ENCODE results near the gene CERS6. TPM values are rescaled to one million over a fixed set of nuclear protein-coding genes. Genes with fewer than 3 reads are reported as not detected.
"Not testable (repeated sequence)": the region's sequence is repeated elsewhere in the genome, so short reads cannot be mapped to it uniquely, and the experiment has no call there.

The CERS6 gene
- total RNA-seq, 1 donor, result 23.9 TPM

- Histone ChIP-seq H4K20me1 (ENCODE audit: insufficient read depth, low read length) (no peaks in the 10 kb centered on the region), H3K4me1 (ENCODE audit: insufficient read depth, low read length) (no peaks in the 10 kb centered on the region), H3K4me2 (ENCODE audit: insufficient read depth, low read length) (no peak overlapping the region), H3K79me2 (ENCODE audit: insufficient read depth, low read length) (no peaks in the 10 kb centered on the region), H2AFZ (ENCODE audit: low read length) (no peak overlapping the region), H3K9me3 (ENCODE audit: low read depth, low read length) (no peaks in the 10 kb centered on the region), H3K27me3 (ENCODE audit: insufficient read depth, low read length) (no peaks in the 10 kb centered on the region), H3K36me3 (ENCODE audit: insufficient read depth, low read length) (no peaks in the 10 kb centered on the region), H3K27ac (ENCODE audit: low read depth, low read length) (no peak overlapping the region), H3K4me3 (ENCODE audit: insufficient read depth, low read length) (no peak overlapping the region)
- no peak for TF ChIP-seq CTCF (IDR thresholded peaks at IDR 0.05; ENCODE audit: extremely low read depth, low read depth, low read length)
- DNase-seq (ENCODE audit: insufficient read length, low spot score, missing footprints), result no peak
Measured at GRCh38 chr2:168790226-168790902, 334.3 kb downstream of the CERS6 start.

GRCh38 chr2:168791140-168791539 lies 335.1 kb downstream of the CERS6 start:
- not testable (repeated sequence) for H4K20me1 ChIP-seq (ENCODE audit: insufficient read depth, low read length); H3K27me3 ChIP-seq (ENCODE audit: insufficient read depth, low read length); H3K4me1 ChIP-seq (ENCODE audit: insufficient read depth, low read length); H3K79me2 ChIP-seq (ENCODE audit: insufficient read depth, low read length); H3K4me2 ChIP-seq (ENCODE audit: insufficient read depth, low read length); H3K4me3 ChIP-seq (ENCODE audit: insufficient read depth, low read length); H3K36me3 ChIP-seq (ENCODE audit: insufficient read depth, low read length); H2AFZ ChIP-seq (ENCODE audit: low read length); DNase-seq (ENCODE audit: insufficient read length, low spot score, missing footprints); H3K9me3 ChIP-seq (ENCODE audit: low read depth, low read length); H3K27ac ChIP-seq (ENCODE audit: low read depth, low read length)

GRCh38 chr2:168793596-168793995 lies 337.5 kb downstream of the CERS6 start:
- TF ChIP-seq CTCF (IDR thresholded peaks at IDR 0.05; ENCODE audit: extremely low read depth, low read depth, low read length), result no peak
- Histone ChIP-seq H3K9me3 (ENCODE audit: low read depth, low read length) (no peaks in the 10 kb centered on the region), H3K79me2 (ENCODE audit: insufficient read depth, low read length) (no peaks in the 10 kb centered on the region), H4K20me1 (ENCODE audit: insufficient read depth, low read length) (no peaks in the 10 kb centered on the region), H3K36me3 (ENCODE audit: insufficient read depth, low read length) (no peaks in the 10 kb centered on the region), H3K27me3 (ENCODE audit: insufficient read depth, low read length) (no peaks in the 10 kb centered on the region), H2AFZ (ENCODE audit: low read length) (no peak overlapping the region), H3K27ac (ENCODE audit: low read depth, low read length) (no peak overlapping the region), H3K4me2 (ENCODE audit: insufficient read depth, low read length) (no peak overlapping the region), H3K4me1 (ENCODE audit: insufficient read depth, low read length) (no peaks in the 10 kb centered on the region), H3K4me3 (ENCODE audit: insufficient read depth, low read length) (no peak overlapping the region)
- no peak for DNase-seq (ENCODE audit: insufficient read length, low spot score, missing footprints)

GRCh38 chr2:168794968-168795367 lies 338.9 kb downstream of the CERS6 start:
- TF ChIP-seq CTCF (IDR thresholded peaks at IDR 0.05; ENCODE audit: extremely low read depth, low read depth, low read length), result no peak
- Histone ChIP-seq H4K20me1 (ENCODE audit: insufficient read depth, low read length) (no peaks in the 10 kb centered on the region), H3K27me3 (ENCODE audit: insufficient read depth, low read length) (no peaks in the 10 kb centered on the region), H3K4me1 (ENCODE audit: insufficient read depth, low read length) (no peaks in the 10 kb centered on the region), H3K36me3 (ENCODE audit: insufficient read depth, low read length) (no peaks in the 10 kb centered on the region), H3K9me3 (ENCODE audit: low read depth, low read length) (no peaks in the 10 kb centered on the region), H3K27ac (ENCODE audit: low read depth, low read length) (no peak overlapping the region), H2AFZ (ENCODE audit: low read length) (no peak overlapping the region), H3K4me3 (ENCODE audit: insufficient read depth, low read length) (no peak overlapping the region), H3K79me2 (ENCODE audit: insufficient read depth, low read length) (no peaks in the 10 kb centered on the region), H3K4me2 (ENCODE audit: insufficient read depth, low read length) (no peak overlapping the region)
- no peak for DNase-seq (ENCODE audit: insufficient read length, low spot score, missing footprints)

All from osteoblast (primary cell).